Breast epithelium (tissue), 3 donors: ENCODE measurements around the gene MBTPS2.

Experiments used
- CTCF ChIP-seq, 3 donors: fragments of 450-650 bp; IDR thresholded peaks; one replicate each; pipeline ENCODE4 v1.5.1; 2016 to 2017; ENCODE audit warnings: antibody characterized with exemption in 3 of 3, mild to moderate bottlenecking in 3 of 3, moderate library complexity in 3 of 3
- POLR2A ChIP-seq: fragments of 450-650 bp; IDR thresholded peaks from one replicate; pipeline ENCODE4 v1.6.1; 2016; ENCODE audit warnings: antibody characterized with exemption, mild to moderate bottlenecking, moderate library complexity
- POLR2AphosphoS5 ChIP-seq, 3 donors: sonication (generic); formaldehyde crosslinking; IDR thresholded peaks; one replicate each; pipeline ENCODE4 v1.6.1; 2017; ENCODE audit warnings: antibody characterized with exemption in 3 of 3

- TF ChIP-seq CTCF (IDR thresholded peaks at IDR 0.05): no peak
- no peak for TF ChIP-seq POLR2A
- no peak for TF ChIP-seq POLR2AphosphoS5 (IDR thresholded peaks at IDR 0.05)
These were observed 25.6 kb upstream of the MBTPS2 start for GRCh38 chrX:21813612-21814368.
